GM18867 (cell line): ENCODE results near the gene NAA25.
"Not testable (repeated sequence)": the region's sequence is repeated elsewhere in the genome, so short reads cannot be mapped to it uniquely, and the experiment has no call there.

Experiments
- ATAC-seq: cut with Tn5 transposase; IDR thresholded peaks from one replicate; pipeline ENCODE4 v1.9.1; 2021; ENCODE audit warnings: mild to moderate bottlenecking, moderate library complexity; ENCODE audit not compliant: unreplicated experiment

The NAA25 gene

GRCh38 chr12:112063273-112063672, 45.3 kb downstream of the NAA25 start:
- ATAC-seq: no peak

DNA sequence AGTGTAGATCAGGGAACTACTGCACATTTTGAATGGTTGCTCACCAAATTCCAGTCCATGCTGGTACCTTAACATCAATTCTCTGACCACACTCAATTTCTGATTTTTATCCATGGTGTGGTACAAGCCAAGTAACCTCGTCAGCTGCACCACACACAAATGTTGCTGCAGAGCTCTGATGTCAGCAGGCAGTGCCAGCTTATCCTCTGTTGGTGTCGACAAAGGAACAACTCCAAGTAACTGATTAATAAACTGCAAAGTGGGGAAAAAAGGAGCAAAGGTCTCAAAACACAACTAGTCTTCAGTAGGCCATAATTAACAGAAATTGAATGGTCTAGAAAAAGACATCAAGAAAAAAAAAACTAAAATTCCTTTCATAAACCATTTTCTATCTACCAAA, 47.4 kb downstream of the NAA25 start:
- no peak for ATAC-seq

- ATAC-seq: no peak
These were observed 59.2 kb downstream of the NAA25 start for GRCh38 chr12:112049351-112049750.

GRCh38 chr12:112046003-112046402, 62.6 kb downstream of the NAA25 start:
- no peak for ATAC-seq

DNA sequence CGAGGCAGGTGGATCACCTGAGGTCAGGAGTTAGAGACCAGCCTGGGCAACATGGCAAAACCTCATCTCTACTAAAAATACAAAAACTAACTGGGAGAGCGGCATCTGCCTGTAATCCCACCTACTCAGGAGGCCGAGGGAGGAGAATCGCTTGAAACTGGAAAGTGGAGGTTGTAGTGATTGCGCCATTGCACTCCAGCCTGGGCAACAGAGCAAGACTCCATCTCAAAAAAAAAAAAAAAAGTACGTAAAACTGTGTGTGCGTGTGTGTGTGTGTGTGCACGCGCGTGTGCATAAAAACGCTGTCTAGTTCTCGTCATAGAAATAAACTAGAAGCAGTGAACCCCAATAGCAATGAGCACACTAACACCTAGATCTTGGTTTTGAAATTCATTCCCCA, 72.0 kb downstream of the NAA25 start:
- not testable (repeated sequence) for ATAC-seq

- no peak for ATAC-seq
These were observed 73.3 kb downstream of the NAA25 start for GRCh38 chr12:112035219-112035785.

- ATAC-seq: no peak
These were observed 76.3 kb downstream of the NAA25 start for GRCh38 chr12:112032292-112032691.

- ATAC-seq: no peak
These were observed 77.1 kb downstream of the NAA25 start for GRCh38 chr12:112031472-112031871.

- ATAC-seq: no peak
These were observed 79.3 kb downstream of the NAA25 start for GRCh38 chr12:112029301-112029700.

- ATAC-seq: no peak
These were observed 82.7 kb downstream of the NAA25 start for GRCh38 chr12:112025808-112026375.

DNA sequence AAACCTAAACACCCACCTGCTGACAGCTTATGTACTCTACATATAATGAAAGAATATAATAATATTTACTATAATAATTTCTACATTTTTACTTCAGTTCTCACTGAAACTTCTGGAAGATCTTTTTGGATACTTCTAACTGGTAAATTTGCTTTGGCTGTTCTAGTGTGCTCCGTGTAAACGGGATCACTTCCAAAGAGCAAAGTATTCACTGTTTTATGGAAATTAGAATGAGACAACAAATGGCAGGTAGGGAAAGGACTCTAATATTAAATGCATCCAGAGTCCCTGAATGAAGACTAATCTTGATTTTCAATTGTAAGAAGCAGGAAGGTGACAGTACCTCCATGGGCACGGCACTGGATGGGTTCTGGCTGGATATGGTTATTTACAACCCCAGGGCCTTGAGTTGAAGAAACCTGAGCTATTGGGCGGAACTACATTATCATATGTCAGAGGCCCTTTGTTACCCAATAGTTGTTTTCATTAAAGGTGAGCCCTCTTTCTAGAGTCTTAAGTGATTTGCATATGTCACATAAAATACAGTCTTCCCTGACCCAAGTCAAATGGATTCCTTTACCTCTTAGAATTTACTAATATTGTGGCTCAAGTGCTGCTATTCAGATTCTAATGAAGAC, 84.7 kb downstream of the NAA25 start:
- no peak for ATAC-seq

GRCh38 chr12:112022241-112023016, 86.2 kb downstream of the NAA25 start:
- ATAC-seq: no peak

- no peak for ATAC-seq
These were observed 87.6 kb downstream of the NAA25 start for GRCh38 chr12:112020947-112021457.

DNA sequence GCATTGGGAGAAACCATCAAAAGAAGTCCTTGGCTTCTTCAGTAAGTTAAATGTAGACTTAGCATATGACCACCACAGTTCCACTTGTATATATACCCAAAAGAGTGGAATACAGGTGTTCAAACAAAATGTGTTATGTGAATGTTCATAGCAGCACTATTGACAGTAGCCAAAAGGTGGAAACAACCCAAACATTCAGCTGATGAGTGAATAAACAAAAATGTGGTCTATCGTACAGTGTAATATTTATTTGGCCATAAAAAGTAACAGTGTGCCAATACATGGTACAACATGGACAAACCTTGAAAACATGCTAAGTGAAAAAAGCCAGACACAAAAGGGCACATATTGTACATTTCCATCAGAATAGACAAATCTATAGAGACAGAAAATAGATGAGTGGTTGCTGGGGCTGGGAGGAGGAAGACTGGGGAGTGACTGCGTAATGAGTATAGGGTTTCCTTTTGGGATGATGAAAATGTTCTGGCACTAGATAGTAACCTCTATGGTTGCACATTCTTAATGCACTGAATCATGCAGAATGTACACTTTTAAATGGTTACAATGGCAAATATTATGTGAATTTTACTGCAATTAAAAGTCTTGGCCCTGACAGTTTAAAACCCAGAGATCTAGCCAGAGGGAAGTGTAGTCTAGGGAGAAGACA, 89.9 kb downstream of the NAA25 start:
- no peak for ATAC-seq

- ATAC-seq: no peak
These were observed 91.5 kb downstream of the NAA25 start for GRCh38 chr12:112017041-112017440.

GRCh38 chr12:112015938-112016337, 92.6 kb downstream of the NAA25 start:
- ATAC-seq: no peak

DNA sequence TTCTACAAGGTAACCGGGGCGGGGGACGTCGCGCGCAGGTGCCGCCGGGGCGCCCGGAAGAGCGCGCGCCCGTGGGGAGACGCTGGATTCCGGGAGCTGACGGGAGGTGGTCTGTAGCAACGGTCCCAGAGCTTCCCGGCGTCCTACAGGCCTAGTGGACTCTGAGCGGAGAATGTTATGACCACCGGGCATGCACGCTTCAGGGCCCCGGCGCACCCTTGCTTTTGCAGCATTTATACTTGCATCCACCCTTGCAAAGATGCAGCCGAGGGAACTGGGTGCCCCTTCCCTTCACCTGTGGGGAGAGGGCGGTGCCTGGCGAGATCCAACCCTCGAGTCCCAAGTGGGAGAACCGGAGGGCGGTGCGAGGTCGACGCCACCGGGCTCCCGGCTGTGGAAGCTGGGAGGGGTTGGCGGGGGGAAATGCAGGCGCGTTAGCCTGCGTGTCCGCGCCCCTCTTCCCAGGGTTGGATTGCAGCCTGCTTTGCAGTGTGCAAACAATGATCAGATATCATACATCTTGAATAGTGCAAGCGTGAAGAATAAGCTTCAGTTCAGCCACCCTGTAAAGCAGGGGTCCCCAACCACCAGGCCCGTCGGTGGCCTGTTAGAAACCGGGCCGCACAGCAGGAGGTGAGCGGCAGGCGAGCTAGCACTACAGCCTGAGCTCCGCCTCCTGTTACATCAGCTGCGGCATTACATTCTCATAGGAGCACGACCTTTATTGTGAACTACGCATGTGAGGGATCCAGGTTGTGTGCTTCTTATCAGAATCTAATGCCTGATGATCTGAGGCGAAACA, 94.8 kb downstream of the NAA25 start:
- ATAC-seq: peak; percentile 24

DNA sequence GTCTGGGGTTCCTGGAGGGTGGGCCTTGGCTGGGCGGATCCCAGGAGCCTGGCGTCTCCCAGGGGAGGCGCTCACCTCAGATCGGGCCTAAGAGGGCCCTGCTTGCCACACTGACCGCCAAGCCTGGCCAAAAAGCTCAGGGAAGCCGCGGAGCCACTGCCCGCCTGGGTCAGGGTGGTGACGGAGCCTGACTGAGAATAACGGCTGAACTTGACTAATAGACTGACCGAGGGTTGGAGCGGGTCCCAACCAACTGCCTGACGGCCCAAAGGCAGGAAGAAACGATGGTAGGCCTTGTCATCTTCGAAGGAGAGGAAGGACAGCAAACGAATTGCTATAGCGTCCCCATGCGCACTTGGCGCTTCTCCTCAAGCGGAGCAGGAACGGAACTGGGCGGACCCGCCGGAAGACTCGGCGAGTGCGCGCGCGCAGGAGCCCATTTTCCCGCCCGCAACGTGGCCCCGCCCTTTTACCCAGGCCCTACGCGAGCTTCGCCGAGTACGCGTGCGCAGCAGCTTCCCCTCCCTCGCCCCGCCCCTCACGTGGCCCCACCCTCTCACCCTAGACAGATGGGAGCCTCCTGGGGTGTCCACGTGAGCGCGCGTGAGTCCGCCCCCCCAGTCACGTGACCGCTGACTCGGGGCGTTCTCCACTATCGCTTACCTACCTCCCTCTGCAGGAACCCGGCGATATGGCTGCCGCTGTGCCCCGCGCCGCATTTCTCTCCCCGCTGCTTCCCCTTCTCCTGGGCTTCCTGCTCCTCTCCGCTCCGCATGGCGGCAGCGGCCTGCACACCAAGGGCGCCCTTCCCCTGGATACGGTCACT, 95.6 kb downstream of the NAA25 start, which contains the start of the genes ERP29 and TMEM116:
Gene ERP29, plus strand, starts transcription at position 652 of the 826 bp plus-strand sequence. Its CDS starts 40 bp downstream, at position 692.
Gene TMEM116, minus strand, starts transcription at position 391 of the 826 bp plus-strand sequence. CDS start 7,895 bp downstream, outside the sequence.
- ATAC-seq: peak; percentile 71

GRCh38 chr12:112011685-112012084, 96.9 kb downstream of the NAA25 start:
- ATAC-seq: no peak
